Endometrium (tissue), 2 donors: ENCODE data around the gene GRM8.

ENCODE experiments used
- FAIRE-seq: peaks from 2 replicates; lab custom pipeline; 2012; peaks lifted over from hg19 to GRCh38; lab: Jason Lieb, UNC
- donor health status: control.
- donor health status: control.

The GRM8 gene

GRCh38 chr7:126511046-126511445, 741.7 kb downstream of the GRM8 start:
- FAIRE-seq: no peak

- FAIRE-seq: no peak
Observed at GRCh38 chr7:126501617-126502016, 751.1 kb downstream of the GRM8 start.

GRCh38 chr7:126499481-126499880, 753.3 kb downstream of the GRM8 start:
- no peak for FAIRE-seq

- FAIRE-seq: no peak
Observed at GRCh38 chr7:126495733-126496132, 757.0 kb downstream of the GRM8 start.

GRCh38 chr7:126495001-126495400, 757.7 kb downstream of the GRM8 start:
- no peak for FAIRE-seq

- no peak for FAIRE-seq
Observed at GRCh38 chr7:126493801-126494200, 758.9 kb downstream of the GRM8 start.

- FAIRE-seq: no peak
Observed at GRCh38 chr7:126489874-126490273, 762.9 kb downstream of the GRM8 start.

DNA sequence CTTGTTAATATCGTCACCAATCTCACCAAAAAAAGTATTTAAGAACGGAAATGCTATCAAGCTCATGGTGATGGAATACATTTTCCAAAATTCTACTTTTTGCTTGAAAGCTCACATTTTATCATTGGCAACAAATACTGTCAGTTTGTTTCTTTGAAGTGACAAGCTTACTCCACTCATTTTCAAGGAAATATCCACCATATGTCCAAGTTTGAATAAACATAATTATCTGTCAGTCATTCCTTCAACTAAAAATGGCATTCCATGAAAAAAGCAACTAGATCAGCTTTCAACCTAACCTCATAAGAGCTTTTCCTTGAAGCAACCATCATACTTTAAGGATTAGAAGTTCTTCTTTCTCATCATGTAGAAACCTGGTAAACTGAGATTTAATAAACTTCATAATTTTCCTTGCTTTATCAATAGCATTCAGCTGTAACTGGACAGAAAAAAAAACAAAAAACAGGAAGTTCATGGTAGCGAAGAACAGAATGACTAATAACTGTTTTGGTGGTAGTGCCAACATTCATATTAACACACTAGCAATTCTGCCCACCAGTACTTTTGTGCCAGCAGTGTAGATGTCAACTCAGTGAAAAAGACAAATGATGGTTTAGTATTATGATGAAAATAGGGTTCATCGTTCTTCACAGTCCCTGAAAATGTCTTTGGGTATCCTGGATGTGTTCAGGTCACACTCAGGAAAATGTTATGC, 764.9 kb downstream of the GRM8 start:
- FAIRE-seq: no peak

DNA sequence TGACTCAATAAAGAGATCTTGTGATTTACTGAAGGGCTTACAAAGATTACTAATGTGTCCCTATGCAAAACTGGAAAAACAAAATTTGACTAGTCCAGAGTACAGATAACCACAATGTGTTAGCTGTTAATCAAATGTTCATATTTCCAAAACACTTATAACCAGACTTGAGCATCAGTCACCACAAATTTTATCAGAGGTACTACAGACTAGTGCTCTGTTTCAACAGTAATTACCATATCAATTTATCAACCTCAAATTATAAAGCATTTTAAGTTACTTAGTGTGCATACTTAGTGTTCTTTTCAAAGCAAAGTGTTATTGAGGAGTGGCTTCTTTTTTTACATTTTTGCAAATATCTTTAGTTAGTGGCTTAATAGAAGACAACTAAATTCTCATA, 765.9 kb downstream of the GRM8 start:
- FAIRE-seq: no peak

GRCh38 chr7:126485791-126486190, 767.0 kb downstream of the GRM8 start:
- no peak for FAIRE-seq

GRCh38 chr7:126483972-126484371, 768.8 kb downstream of the GRM8 start:
- no peak for FAIRE-seq

- no peak for FAIRE-seq
Observed at GRCh38 chr7:126472825-126473224, 779.9 kb downstream of the GRM8 start.

- no peak for FAIRE-seq
Observed at GRCh38 chr7:126462405-126462804, 790.3 kb downstream of the GRM8 start.

DNA sequence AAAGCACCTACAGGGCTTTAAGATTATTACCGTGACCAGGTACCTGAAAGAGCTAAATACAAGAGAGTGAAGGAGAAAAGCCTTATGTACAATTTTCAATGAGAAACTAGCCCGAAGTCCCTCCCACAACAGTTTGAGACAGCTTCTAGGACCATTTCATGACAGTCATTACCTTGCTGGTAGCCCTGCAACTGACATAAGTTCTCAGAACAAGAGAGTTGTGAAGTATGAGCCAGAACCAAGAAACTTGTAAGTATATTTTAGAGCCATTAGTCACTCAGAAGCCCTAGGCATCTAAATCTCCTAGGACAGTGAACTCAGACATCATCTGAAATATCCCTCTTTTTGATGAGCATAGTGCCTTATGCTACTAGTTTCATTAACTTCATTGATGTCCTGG, 792.1 kb downstream of the GRM8 start:
- no peak for FAIRE-seq

- no peak for FAIRE-seq
Observed at GRCh38 chr7:126453104-126453503, 799.6 kb downstream of the GRM8 start.

- FAIRE-seq: no peak
Observed at GRCh38 chr7:126450269-126450671, 802.5 kb downstream of the GRM8 start.

- no peak for FAIRE-seq
Observed at GRCh38 chr7:126449611-126450268, 803.0 kb downstream of the GRM8 start.

- no peak for FAIRE-seq
Observed at GRCh38 chr7:126447984-126448383, 804.8 kb downstream of the GRM8 start.

- no peak for FAIRE-seq
Observed at GRCh38 chr7:126445991-126446390, 806.8 kb downstream of the GRM8 start.

DNA sequence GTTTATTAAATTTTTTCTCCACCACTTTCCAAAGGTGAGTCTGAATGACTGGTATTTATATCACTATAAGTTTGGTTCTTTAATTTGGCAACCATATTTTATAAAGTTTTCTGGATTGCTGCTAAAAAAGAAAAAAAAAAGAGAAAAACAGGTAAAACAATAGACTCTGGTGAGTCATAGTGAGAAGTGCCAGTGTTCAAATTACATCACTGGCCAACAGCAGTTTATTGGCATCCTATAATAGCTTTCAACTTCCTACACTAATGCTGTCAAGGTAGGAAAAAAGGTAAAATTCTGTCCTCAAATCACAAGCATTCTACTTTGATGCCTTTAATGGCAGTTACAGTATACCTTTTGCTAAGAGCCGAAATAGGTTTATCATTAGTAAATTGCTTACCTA, 808.8 kb downstream of the GRM8 start:
- FAIRE-seq: no peak

GRCh38 chr7:126442908-126443307, 809.8 kb downstream of the GRM8 start:
- FAIRE-seq: no peak

GRCh38 chr7:126441745-126442144, 811.0 kb downstream of the GRM8 start:
- FAIRE-seq: no peak

GRCh38 chr7:126440542-126440941, 812.2 kb downstream of the GRM8 start:
- no peak for FAIRE-seq
